K562 (cell line): ENCODE data around the gene POLR2L.
A peak's percentile ranks its signal among the peaks of the same experiment; 100 is the strongest.

Source experiments
- BRCA1 ChIP-seq, 2 experiments: fragments of 450-650 bp in 1 of 2; sonication (generic) in 1 of 2; formaldehyde crosslinking in 1 of 2; IDR thresholded peaks; 2 replicates each; pipeline versions ENCODE4 v1.5.0 to v1.6.1; 2017 to 2020; ENCODE audit warnings: mild to moderate bottlenecking in 1 of 2, missing genetic modification reagents in 1 of 2
- CTCF ChIP-seq, 3 experiments: IDR thresholded peaks in 2 of 3; conservative IDR thresholded peaks in 1 of 3; 2 replicates each; pipeline ENCODE4 v1.5.1; 2011 to 2012; ENCODE audit warnings: low read length in 3 of 3, mild to moderate bottlenecking in 3 of 3, control low read depth in 2 of 3, improper control_type of control experiment in 1 of 3, inconsistent platforms in 1 of 3, low read depth in 1 of 3, mixed read lengths in 1 of 3, moderate library complexity in 1 of 3; ENCODE audit not compliant: insufficient read depth in 2 of 3
- E2F1 ChIP-seq: sonication (generic); formaldehyde crosslinking; IDR thresholded peaks from 2 replicates; pipeline ENCODE4 v1.8.1; 2023; ENCODE audit warnings: mild to moderate bottlenecking, missing genetic modification reagents, moderate library complexity
- EGR1 ChIP-seq: fragments of 450-650 bp; conservative IDR thresholded peaks from 2 replicates; pipeline ENCODE4 v1.6.1; 2017; ENCODE audit warnings: mild to moderate bottlenecking
- EZH2 ChIP-seq: IDR thresholded peaks from 2 replicates; pipeline ENCODE4 v1.6.1; 2012; ENCODE audit warnings: low read depth, mild to moderate bottlenecking, inconsistent platforms, low read length, borderline replicate concordance
- HNRNPLL ChIP-seq: fragments of 200-400 bp; formaldehyde crosslinking; IDR thresholded peaks from 2 replicates; pipeline ENCODE4 v1.6.1; 2017; ENCODE audit warnings: low read length, low read depth, mild to moderate bottlenecking; ENCODE audit not compliant: poor library complexity, severe bottlenecking
- NCOA4 ChIP-seq: fragments of 450-650 bp; IDR thresholded peaks from 2 replicates; pipeline ENCODE4 v1.6.1; 2018; ENCODE audit warnings: mild to moderate bottlenecking; ENCODE audit not compliant: partially characterized antibody
- NFIX ChIP-seq: fragments of 250-450 bp; sonication (Bioruptor Pico); IDR thresholded peaks from 2 replicates; pipeline ENCODE4 v1.4.0; 2020; ENCODE audit warnings: low read depth, mild to moderate bottlenecking, moderate library complexity
- POLR2AphosphoS5 ChIP-seq: IDR thresholded peaks from 2 replicates; pipeline ENCODE4 v1.6.1; 2011; ENCODE audit warnings: mild to moderate bottlenecking, low read depth, low read length, moderate library complexity; ENCODE audit not compliant: control insufficient read depth, insufficient read depth
- RCOR1 ChIP-seq, 2 experiments: IDR thresholded peaks; 2 replicates each; pipeline ENCODE4 v1.6.1; 2012; ENCODE audit warnings: low read depth in 2 of 2, low read length in 2 of 2, borderline replicate concordance in 1 of 2, improper control_type of control experiment in 1 of 2
- REST ChIP-seq, 2 experiments: fragments of 450-650 bp; formaldehyde crosslinking in 1 of 2; IDR thresholded peaks; 2 replicates each; pipeline versions ENCODE4 v1.4.0 to v1.6.1; 2014 to 2020; ENCODE audit warnings: mild to moderate bottlenecking in 2 of 2, borderline replicate concordance in 1 of 2, low read depth in 1 of 2
- RFX1 ChIP-seq: fragments of 450-650 bp; IDR thresholded peaks from 2 replicates; pipeline ENCODE4 v1.6.1; 2016; ENCODE audit warnings: mild to moderate bottlenecking, moderate library complexity
- SMC3 ChIP-seq: conservative IDR thresholded peaks from 2 replicates; pipeline ENCODE4 v1.6.1; 2011; ENCODE audit warnings: low read depth, low read length, improper control_type of control experiment; ENCODE audit not compliant: insufficient read depth
- TAF1 ChIP-seq: IDR thresholded peaks from 2 replicates; pipeline ENCODE4 v1.6.1; 2011; ENCODE audit warnings: mild to moderate bottlenecking, low read length, moderate library complexity; ENCODE audit not compliant: insufficient read depth, control insufficient read depth, severe bottlenecking; ENCODE audit errors: extremely low read depth

- TF ChIP-seq BRCA1 (IDR thresholded peaks at IDR 0.05) (no peak), BRCA1 (CRISPR knock-in tag; IDR thresholded peaks at IDR 0.05) (no peak), SMC3 (no peak), TAF1 (no peak), EZH2 (no peak), E2F1 (CRISPR knock-in tag) (no peak), RFX1 (no peak), CTCF (IDR thresholded peaks at IDR 0.05 in 2 of 3, conservative IDR thresholded peaks at IDR 0.05 in 1 of 3; ENCODE audit: insufficient read depth in 2 of 3, low read depth in 1 of 3, low read length in 3 of 3) (peak in 2 of 3 experiments; percentile 12 to 14; a peak in 2 of 6 replicates), REST (IDR thresholded peaks at IDR 0.05; ENCODE audit: borderline replicate concordance) (no peak), REST (CRISPR knock-in tag; IDR thresholded peaks at IDR 0.05; ENCODE audit: low read depth) (no peak), NCOA4 (no peak), NFIX (no peak), EGR1 (no peak; the same call in 1 of the 2 replicates), RCOR1 (IDR thresholded peaks at IDR 0.05; ENCODE audit: borderline replicate concordance in 1 of 2, low read depth in 2 of 2, low read length in 2 of 2) (no peak), HNRNPLL (no peak), POLR2AphosphoS5 (no peak)
Observed at GRCh38 chr11:843086-843734, 881 bp upstream of the POLR2L start.
